T-helper 22 cell (primary cell): ENCODE data around the gene FCRL1.

ENCODE experiments used
- DNase-seq: peaks from one replicate; pipeline ENCODE4 v3.0.0-alpha.2; 2020; ENCODE audit warnings: low read depth

Gene FCRL1, protein sequence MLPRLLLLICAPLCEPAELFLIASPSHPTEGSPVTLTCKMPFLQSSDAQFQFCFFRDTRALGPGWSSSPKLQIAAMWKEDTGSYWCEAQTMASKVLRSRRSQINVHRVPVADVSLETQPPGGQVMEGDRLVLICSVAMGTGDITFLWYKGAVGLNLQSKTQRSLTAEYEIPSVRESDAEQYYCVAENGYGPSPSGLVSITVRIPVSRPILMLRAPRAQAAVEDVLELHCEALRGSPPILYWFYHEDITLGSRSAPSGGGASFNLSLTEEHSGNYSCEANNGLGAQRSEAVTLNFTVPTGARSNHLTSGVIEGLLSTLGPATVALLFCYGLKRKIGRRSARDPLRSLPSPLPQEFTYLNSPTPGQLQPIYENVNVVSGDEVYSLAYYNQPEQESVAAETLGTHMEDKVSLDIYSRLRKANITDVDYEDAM

DNA sequence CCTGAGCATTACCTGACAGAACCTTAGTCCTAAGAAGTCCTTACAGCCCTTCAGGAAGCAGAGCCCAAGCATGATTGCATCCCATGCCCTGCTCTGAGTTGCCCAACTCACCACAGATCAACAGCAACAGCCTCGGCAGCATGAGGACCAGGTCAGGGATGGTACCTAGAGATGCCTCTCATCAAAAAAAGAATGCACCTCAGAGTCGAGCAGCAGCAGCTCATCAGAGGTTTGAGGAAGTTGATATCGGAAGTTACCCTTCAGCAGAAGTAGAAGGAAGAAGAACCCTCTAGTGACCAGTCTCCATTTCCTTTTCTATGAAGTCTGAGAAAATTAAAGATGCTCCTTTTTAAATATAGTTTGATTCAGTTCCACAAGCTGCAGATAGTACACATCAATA, at the start of gene FCRL1:
Gene FCRL1 (minus strand): TSS at position 225 of the 400 bp plus-strand sequence. CDS start 83 bp downstream, at position 142.
- DNase-seq = no peak

DNA sequence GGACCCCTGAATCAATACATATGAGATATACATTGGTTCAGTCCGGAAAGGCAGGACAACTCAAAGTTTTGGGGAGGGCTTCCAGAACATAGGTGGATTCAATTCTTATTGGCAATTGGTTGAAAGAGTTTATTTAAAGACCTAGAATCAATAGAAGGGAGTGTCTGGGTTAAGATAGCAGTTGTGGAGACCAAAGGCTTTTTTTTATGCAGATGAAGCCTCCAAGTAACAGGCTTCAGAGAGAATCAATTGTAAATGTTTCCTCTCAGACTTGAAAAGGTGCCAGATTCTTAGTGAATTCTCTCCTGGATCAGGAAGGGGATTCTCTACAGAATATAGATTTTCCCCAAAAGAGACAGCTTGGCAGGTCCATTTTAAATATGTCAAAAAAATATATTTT, 48.7 kb upstream of the FCRL1 start:
- DNase-seq = no peak

DNA sequence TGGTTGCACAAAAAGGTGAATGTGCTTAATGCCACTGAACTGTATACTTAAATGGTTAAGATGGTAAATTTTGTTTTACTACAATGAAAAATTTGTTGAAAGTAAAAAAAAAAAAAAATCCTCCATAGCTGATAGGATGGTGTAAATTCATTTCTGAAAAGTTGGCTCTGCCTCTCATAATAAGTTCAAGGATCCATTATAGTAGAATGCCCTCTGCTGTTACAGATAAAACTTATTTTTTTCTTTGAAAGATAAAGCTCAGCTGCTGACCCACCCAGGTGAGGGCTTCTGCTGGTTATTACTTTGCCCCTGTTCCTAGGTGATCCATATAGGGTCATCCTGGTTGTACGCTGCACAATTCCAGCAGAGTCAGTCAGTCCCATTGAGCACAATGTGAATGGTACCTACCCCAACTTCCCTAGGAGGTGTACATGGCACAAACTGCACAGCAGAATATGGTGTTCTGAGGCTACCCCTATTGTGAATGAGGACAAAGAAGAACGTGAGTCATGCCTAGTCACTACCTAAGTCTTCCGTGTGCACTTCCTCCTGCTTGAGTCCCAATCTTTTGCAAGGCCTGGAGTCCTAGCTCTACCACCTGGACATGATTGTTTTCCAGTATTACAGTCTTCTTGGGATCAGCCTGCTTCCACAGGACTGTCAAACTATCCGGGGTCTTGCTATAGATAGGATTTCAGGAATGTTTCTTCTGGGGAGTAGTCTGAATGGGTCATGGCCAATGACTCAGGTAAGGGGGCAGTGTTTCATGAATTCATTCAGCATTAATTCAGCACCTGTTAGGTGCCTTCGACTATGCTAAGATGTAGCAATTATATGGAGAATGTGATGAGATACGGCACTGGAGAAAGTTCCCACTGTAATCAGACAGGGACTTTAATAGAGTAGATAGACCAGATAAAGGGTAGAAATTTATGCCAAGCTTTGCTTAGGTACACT, 42.5 kb upstream of the FCRL1 start:
- no peak for DNase-seq

DNA sequence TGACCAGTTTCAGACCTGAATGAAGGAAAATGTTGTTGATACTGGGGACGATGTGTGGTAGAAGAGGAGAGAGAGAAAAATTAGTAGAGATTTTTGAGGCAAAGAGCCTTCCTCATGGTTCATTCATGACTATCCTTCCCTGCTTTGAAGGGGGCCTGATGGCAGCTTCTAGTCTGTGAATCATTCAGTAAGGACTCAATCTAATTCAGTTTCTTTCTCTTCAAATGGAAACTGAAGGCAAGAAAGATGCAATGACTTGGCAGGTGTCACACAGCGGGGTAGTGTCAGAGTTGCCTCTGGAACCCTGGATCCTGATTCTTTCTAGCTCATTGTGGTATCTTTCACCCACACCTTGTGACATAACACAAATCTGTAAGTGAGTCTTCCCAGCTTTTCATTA, 36.6 kb upstream of the FCRL1 start:
- no peak for DNase-seq

DNA sequence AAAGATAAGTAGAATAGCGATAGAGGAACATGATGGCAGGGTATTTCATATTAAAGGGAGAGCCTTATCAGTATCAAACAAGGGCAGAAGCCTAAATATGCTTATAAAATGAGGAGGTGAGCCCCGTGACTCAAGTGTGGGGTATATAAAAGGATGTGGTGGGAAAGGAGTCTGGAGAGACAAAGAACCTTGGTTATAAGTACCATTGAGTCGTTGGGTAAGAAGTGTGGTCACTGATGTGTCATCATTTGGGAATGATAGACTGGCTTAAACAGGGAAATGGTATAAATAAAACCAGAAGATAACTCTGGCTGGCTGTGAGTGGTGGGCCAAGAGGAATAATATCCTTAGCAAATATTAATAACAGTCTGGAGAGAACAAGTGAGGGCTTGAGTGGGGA, 32.6 kb upstream of the FCRL1 start:
- DNase-seq = no peak

DNA sequence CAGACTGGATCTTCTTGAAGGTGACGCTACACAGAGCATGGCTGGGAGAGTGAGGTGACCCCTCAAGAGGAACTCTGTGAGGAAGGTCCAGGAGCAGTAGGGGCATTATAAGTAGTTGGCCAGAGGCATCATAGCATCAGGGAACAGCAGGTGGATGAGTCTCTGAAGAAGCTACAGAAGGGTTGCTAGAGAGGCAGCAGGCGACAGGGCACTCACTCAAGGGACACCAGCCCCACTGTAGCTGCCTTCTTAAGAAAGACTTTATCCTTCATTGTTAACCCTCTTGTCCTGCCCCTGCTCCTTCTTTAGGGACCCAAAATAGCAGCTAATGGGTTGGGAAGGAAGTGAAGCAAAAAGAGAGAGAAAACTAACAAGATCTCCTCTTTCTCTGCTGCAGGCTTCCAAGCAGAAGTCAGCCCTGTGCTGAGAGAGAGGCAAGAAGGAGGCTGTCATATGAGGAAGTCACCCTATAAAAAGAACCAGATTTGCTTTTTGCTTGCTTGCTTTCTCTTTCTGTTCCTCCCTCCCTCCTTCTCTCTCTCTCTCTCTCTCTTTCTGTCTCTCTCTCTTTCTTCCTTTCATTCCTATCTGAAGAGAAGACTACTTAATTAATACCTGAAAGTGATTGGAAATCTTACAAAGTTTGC, 29.4 kb upstream of the FCRL1 start:
- DNase-seq = no peak

DNA sequence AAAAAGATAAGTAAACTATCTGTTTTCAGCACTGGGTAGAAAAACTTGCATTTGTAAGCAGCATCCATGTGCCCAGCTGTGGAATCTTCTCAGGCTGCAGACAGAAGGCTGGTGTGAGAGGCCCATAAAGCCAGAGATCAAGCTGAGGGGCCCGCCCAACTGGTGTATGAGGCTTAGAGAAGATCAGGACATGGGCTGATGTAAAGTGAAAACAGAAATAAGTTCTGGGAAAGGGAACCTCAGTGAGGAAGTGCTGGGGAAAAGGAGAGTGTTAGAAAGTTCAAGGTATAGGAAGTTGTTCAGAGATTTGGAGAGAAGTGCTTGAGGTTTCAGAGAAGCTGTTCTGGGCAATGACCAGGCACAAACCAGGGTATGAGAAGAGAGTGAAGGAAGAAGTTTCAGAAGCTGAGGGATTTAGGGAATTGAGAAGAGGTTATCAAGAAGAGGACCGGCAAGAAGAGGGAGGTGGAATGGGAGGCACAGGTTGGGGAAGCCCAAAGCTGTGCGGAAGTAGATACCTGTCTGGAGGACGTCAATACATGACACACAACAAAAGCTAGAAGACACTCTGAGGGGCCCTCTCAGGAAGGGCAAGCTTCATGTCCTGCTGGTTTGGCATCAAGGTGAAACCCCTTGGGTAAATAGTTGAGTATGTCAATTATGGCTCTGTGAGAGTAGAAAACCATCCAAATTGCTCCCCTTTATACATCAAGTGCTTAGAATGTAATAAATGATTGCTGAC, 24.3 kb upstream of the FCRL1 start:
- no peak for DNase-seq

DNA sequence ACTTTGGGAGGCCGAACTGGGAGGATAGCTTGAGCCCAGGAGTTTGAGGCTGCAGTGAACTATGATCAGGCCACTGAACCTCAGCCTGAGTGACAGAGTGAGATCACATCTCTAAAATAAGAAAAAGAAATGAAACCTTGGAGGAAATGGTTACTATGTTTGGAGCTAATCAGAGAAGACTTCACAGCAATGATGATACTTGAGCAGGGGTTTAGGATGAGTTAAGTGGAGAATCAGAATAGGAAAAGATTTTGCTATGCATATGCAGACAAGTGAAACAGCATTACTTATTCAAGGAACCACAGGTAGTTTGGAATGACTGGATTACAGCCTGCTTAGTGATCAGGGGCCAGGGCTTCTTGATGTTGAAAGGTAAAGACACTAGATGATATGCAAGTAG, 23.0 kb upstream of the FCRL1 start:
- DNase-seq = no peak

DNA sequence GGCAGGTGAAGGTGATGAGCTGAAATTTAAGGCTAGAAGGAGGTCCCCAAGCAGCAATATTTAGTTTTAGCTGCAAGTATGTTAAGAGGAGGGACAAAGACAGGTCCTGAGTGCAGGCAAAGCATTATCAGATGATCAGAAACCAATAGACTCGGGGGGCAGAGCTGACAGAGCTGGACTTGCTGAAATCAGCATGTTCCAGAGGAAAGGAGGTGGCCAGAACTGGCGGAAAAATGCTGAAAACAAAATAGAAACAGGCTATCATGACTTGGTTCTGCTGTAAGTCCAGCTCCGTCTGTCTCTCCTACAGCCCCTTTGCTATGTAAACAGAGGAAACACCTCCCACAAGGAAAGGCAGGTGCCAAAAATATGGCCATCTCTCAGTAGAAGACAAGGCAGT, 21.8 kb upstream of the FCRL1 start, which contains the start of gene CD5L:
Gene CD5L (minus strand): TSS at position 101 of the 400 bp plus-strand sequence. CDS start 107 bp downstream, outside the sequence.
- no peak for DNase-seq

DNA sequence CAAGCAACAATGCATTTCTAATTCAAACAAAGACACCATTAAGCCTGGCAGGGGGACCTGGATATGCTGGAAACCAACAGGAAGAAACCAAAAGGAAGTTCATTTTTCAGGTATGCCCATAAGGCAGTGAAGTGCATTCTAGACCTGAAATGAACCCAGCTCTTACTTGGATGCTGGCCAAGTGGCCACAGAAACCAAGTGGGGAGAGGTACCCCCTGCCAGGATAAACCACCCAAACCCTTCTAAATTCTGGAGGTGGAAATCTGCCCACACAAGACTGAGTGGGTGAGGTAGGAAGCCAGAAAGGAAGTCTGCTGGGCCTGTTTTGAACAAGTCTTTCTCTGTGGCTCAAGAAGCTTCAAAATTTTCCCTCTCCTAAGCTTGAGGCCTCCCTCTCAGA, 19.0 kb upstream of the FCRL1 start:
- no peak for DNase-seq

DNA sequence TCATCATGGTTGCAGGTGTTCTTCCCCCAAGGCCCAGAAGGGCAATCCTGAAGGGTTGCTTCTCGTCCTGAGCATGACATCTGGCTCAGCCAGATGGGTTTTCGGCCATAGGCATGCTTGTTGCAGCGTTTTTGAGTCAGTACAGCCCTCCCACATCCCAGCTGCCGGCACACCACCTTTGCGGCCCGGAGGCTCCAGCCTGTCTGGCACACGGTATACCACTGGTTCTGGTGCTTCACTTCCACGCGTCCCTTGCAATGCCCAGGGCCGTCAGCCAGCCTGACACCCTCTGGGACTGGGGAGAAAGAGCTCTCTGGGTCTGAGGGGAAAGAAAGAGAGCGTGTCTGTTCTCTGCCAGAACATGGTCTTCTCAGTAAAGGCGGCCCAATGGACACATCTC, 14.5 kb upstream of the FCRL1 start:
- no peak for DNase-seq

DNA sequence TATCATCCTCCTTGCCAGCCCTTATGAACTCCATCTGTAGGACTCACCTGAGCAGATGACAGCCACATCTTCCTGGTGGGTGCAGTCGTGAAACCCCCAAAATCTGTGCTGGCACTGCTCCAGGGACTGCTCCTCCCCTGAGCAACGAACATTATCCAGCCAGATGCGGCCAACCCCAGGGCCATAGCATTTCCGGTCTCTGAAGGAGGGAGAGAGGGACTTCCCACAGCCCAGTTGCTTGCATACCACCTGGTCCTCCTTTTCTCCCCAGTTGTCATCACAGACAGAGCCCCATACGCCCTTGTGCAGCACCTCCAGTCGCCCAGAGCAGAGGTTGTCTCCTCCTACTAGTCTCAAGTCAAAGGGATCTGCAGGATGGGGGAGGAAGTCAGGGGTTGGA, 13.2 kb upstream of the FCRL1 start:
- no peak for DNase-seq

DNA sequence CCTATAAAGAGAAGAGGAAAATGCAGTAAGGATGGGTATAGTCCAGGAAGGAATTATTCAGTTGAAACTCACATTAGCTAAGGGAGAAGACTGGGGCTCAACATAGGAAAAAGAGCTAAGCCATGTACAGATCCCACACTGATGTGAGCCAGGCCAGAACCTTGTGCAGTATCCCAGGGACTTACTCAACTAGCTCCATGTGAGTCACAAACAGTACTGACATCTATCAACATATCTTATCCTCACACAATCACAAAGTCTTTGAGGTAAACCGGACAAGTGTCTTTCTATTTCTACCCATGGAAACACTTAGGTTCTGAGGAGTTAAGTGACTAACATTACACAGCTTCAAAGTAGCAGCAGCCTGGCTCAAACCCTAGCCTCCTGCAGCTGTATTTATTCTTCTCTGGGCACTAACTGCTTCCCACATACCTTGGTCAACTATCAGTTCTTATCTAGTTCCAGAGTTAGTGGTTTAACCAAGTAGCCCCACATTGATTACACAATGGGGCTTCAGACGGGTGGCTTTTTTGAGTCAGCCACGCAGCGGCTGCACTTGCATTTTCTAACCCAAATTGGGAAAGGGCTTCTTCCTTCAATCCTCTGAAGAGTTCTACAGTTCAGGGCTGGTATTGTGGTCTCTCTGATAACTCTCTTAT, 12.2 kb upstream of the FCRL1 start:
- no peak for DNase-seq

DNA sequence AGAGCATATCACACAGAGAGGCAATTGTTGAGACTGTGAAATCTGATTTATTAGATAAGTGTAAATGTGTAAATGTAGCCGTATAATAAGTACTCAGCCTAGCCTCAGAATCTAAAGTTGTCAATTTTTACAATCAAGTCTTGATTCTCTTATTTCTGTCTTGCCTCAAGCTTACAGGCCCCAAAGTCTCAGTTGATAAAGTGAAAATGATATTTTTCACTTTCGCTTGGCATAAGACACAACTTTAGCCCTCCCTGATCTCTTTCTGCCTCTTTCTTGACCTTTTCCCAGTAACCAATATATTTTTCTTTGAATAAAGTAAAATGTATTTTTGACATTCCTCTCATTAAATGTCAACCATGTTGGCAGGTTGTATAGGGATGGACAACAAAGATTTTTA, 11.0 kb upstream of the FCRL1 start:
- DNase-seq = no peak

DNA sequence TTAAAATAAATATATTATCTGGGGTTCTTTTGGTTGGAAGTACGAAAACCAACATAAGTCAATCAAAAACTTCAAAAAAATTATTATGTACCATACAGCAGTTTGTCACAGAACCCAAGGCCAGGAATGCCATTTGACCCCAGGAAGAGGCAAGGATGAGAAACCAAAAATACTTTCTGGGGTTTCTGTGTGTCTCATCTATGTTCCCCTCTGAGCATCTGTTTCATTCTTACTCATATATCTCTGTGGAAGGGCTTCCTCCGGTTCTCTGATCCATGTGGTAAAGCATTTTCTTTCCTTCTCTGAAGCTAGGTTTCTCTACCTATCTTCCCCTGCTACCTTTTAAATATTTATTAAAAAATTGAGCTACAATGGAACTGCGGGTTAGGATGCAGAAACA, 9.8 kb upstream of the FCRL1 start:
- DNase-seq = no peak

DNA sequence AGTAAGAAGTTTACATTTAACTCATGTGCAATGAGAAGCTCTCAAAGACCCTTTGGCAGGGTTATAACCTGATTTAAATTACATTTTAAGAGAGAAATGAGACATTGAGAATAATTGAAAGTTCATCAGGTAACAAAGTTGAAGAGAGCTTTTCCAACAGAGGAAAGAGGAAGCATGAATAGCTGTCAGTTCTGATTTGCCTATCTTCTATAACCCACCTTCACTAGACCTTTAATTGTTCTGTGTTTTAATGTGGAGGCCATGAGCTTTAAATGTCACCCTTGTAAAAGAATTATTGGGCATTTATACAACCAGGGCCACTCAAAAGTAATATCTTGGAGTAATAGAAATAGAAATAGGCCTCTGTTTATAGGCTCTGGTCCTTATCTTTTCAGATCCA, 9.3 kb upstream of the FCRL1 start:
- DNase-seq = no peak

DNA sequence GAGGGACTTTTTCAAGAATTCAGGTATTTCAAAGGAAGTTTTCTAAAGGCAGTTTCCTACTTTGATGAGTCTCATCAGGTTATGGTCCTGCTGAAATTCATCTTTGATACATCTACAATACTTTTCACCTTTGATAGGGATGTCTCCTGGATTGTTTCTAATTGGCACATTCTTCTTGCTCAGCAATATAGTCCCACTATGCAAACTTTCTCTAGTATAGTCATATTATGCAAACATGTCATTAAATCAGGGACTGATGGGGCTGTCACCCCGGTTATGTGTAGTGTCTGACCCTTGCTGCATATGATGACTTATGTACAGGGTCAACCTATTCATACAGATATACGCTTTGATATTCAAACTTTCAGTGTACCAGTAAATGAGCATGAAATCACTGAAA, 379 bp upstream of the FCRL1 start:
- DNase-seq = no peak

DNA sequence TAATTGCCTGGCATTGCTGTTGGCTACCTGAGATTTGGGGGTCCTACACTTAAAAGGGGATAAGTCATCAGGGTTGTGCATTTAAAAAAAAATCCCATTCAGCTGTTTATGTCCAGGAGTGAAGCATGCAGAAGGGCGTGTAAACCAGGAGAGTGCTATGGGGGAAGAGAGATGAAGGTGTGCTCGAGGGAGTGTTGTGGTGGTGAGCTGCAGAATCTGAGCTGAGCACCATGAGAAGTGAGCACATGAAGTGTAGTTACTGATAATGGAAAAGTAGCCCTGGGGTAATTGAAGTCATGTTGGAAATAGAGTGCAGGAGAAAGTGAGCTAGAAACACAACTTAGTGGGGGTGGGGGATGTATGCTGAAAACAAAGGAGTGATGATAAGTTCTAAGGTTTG, 705 bp downstream of the FCRL1 start:
- DNase-seq = no peak

DNA sequence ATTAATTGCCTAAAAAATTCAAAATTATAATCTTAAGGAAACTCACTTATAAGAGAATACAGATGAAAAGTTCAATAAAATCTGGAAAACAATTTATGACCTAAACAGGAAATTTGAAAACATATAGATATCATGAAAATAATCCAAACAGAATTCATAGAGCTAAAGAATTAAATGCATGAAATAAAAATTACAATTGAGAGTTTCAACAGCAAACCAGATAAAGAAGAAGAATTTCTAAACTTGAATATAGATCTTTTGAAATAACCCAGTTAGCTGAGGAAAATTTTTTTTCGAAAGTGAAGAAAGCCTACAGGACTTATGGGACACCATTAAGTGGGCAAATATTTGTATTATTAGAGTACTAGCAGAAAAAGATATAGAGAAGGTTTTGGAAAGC, 6.7 kb downstream of the FCRL1 start:
- DNase-seq = no peak

DNA sequence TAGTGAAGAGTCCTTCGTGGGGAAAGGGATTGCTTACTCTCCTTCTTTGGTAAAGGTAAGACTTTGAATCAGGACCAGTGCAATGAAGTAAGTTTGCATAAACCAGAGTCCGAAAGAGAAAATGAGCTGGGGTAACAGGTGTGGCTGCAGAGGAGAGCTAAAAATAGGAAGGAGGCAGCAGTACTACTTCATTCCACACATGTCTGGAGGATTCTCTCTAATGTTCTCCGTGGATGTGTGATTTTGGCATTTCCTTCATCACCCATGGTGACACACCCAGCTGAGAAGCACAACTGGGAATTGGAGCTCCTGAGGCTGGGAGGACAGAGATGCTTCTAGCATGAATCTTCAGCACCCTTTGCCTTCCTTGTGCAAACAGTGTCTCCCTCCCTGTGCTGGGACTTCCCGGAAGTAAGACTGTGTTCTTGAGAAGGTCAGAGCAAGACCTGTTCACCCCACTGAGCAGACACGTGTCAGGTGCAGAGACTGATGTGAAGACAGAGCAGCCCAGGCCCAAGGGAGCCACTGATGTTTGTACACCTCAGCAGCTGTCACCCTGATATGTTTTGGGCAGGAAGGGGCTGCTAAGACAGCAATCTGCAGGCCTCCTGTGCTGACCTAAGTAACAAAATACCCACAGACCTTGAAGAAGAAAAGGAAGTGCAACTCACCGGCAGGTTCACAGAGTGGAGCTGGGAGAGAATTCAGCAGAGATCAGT, 13.3 kb downstream of the FCRL1 start:
- DNase-seq = no peak

DNA sequence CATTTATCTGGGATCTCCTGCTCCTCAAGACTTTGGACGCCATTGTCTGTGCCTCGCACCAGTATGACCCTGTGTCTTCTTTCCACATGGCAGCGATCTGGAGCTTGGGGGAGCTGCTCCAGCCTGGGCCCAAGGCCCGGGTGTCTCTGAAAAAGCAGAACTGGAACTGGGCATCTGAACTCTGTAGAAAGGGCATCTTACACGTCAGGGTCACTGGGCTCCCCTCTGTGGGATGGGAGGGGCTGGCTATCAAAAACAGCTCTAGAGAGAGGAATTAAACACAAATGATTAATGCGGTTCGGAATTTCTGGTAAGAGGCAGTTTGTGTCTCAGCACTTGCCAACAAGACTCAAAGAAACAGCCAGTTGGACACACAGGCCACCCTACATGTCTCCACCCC, 16.1 kb downstream of the FCRL1 start:
- DNase-seq = no peak
